ENCODE results near the gene FOXN4. TPM values are rescaled to one million over a fixed set of nuclear protein-coding genes. Genes with fewer than 3 reads are reported as not detected.
"Not testable (repeated sequence)": the region's sequence is repeated elsewhere in the genome, so short reads cannot be mapped to it uniquely, and the experiment has no call there.

Gene FOXN4
- total RNA-seq, 1 donor from 2014 or later: not detected

DNA sequence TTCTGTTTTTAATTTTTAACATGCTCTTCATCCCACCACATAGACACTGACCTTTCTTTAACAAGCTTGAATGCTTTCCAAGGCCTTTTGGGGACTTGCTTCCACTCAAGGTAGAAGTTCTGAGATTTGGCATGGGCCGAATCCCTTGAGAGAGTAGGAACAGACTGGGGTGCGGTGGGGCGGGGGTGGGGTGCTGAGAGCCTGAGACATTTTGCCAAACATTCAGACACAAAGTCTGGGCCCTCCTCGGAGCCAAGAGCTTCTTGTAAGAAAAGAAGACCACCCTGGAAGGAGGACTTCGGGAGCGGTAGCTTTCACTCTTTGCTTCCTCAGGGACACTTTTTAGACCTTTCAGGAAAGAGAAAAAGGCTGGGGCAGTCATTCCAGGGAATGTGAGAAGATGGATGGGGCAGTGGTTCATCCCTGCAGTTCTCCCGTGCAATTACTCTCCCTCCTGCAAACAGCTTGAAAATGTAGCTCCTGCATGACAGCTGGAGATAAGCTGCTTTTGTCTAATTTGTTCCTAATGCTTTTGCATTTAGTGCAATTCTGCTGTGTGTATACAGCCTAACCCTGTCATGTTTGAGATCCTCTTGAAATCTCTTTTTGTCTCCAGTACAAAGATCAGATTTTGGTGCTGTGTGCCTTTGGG, 22.3 kb upstream of the FOXN4 start:
- intact Hi-C loops (cut with DNase I): no loop called here
- H3K9me3 ChIP-seq: no peaks in the 10 kb centered on the region
- H3K4me1 ChIP-seq: no peaks in the 10 kb centered on the region
- no peaks in the 10 kb centered on the region for H3K36me3 ChIP-seq
- DNase-seq (no peak), ATAC-seq (no peak)
- no peak overlapping the region for H3K27ac ChIP-seq
- H3K27me3 ChIP-seq: peaks cover 14% of the 10 kb centered on the region
- TF ChIP-seq, protein P1, sequence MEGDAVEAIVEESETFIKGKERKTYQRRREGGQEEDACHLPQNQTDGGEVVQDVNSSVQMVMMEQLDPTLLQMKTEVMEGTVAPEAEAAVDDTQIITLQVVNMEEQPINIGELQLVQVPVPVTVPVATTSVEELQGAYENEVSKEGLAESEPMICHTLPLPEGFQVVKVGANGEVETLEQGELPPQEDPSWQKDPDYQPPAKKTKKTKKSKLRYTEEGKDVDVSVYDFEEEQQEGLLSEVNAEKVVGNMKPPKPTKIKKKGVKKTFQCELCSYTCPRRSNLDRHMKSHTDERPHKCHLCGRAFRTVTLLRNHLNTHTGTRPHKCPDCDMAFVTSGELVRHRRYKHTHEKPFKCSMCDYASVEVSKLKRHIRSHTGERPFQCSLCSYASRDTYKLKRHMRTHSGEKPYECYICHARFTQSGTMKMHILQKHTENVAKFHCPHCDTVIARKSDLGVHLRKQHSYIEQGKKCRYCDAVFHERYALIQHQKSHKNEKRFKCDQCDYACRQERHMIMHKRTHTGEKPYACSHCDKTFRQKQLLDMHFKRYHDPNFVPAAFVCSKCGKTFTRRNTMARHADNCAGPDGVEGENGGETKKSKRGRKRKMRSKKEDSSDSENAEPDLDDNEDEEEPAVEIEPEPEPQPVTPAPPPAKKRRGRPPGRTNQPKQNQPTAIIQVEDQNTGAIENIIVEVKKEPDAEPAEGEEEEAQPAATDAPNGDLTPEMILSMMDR (IDR thresholded peaks at IDR 0.05): no peak
- H3K4me3 ChIP-seq: no peak overlapping the region

DNA sequence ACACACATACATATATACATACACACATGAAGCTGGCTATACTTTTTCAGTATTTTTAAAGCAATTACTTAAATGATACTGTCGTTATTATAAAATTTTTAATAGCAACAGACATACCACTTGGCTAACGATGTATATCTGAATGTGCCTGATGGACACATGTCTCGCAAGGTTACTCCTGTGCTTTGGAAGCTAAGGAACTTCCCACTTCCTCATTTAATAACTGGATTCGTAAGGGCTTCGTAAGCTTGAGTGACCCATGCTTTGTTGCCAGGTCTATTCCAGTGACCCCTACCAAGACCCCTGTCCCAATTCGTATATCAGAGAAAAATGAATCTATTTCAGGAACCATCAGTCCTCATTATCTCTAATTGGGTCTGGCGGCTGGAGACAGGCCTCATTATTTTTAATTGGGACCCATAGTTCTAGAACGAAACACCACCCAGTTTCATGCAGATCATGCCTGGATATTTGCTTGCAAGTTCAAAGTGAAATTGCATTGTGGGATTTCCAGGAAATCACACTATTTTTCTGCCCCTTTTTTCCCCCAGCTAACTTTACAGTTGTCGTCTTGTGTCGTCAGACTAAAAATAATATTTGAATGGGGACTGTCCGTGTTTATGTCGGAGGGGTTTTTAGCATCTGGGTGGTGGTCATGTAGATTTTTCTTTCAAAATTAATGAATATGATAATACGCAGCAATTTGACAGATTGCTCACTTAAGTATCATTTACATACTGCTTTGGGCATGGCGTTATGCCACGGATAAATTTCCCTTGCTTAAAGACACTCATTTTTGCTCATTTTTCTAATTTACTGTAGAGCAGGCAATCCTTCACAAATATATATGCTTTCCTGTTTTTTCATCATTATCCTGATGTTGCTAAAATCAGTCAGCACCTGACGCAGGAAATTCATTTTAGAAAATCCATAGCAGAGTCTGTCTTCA, 21.5 kb upstream of the FOXN4 start:
- DNase-seq (no peak), ATAC-seq (no peak)
- intact Hi-C loops (cut with DNase I): no loop called here
- Histone ChIP-seq H3K9me3 (no peaks in the 10 kb centered on the region), H3K27ac (no peak overlapping the region), H3K27me3 (peaks cover 14% of the 10 kb centered on the region), H3K4me1 (no peaks in the 10 kb centered on the region), H3K4me3 (no peak overlapping the region), H3K36me3 (no peaks in the 10 kb centered on the region)
- TF ChIP-seq, protein P1 (IDR thresholded peaks at IDR 0.05): no peak

DNA sequence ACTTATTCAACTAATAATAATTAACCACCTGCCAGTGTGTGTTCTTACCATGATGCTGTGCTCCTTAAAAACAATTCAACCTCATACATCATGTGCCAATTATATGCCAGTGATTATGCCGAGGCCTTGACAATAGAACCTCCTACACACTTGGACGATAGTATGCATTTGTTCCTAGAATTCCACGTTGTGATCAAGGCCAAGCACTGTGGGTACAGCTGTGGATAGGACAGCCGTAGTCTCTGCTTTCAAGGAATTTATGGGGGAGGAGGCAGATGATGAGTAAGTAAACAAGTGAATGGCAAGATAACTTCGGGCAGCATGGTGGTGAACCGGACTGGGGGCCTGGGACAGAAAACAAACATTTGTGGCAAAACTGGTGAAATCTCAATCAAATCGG, 20.6 kb upstream of the FOXN4 start:
- Histone ChIP-seq H3K9me3 (no peaks in the 10 kb centered on the region), H3K27me3 (peaks cover 14% of the 10 kb centered on the region)

DNA sequence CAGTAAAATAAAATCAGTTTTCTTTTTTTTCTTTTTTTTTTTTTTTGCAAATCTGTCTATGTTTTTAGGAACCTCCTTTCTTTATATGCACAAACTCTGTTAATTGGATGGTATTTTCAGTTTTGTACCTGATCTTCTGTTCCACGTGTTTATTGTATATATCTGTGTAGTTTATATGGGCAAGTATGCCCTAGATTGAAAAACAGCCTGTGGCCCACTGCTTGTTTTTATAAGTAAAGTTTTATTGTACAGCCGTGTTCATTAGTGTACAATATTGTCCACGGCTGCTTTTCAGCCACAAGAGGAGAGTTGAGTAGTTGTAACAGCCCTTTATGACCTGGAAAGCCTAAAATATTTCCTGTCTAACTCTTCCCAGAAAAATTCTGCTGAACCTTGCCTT, 19.9 kb upstream of the FOXN4 start:
- intact Hi-C loops (cut with DNase I): no loop called here
- Histone ChIP-seq H3K4me1 (no peaks in the 10 kb centered on the region), H3K27me3 (peaks cover 14% of the 10 kb centered on the region), H3K27ac (no peak overlapping the region), H3K36me3 (no peaks in the 10 kb centered on the region), H3K9me3 (no peaks in the 10 kb centered on the region), H3K4me3 (no peak overlapping the region)
- ATAC-seq (no peak), DNase-seq (no peak)
- TF ChIP-seq, protein P1 (IDR thresholded peaks at IDR 0.05): no peak

More for the DNA sequence above, 20.6 kb upstream of the FOXN4 start:
- ATAC-seq (no peak), DNase-seq (no peak)
- Histone ChIP-seq H3K27ac (no peak overlapping the region), H3K36me3 (no peaks in the 10 kb centered on the region), H3K4me1 (no peaks in the 10 kb centered on the region), H3K4me3 (no peak overlapping the region)
- intact Hi-C loops (cut with DNase I): no loop called here
- TF ChIP-seq, protein P1 (IDR thresholded peaks at IDR 0.05): no peak

DNA sequence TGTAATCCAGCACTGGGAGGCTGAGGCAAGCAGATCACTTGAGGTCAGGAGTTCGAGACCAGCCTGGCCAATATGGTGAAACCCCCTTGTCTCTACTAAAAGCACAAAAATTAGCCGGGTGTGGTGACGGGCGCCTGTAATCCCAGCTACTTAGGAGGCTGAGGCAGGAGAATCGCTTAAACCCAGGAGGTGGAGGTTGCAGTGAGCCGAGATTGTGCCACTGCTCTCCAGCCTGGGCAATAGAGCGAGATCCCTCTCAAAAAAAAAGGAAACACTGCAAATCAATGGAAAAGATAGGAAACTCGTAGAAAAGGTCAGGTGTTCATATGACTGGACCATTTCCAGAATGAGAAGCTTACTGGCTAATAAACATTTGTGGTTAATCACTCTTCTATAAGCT, 12.2 kb upstream of the FOXN4 start:
- H3K4me1 ChIP-seq; H3K9me3 ChIP-seq; H3K4me3 ChIP-seq; H3K27ac ChIP-seq; intact Hi-C loops (cut with DNase I); ATAC-seq; DNase-seq; H3K36me3 ChIP-seq: not testable (repeated sequence)
- peaks cover 33% of the 10 kb centered on the region for H3K27me3 ChIP-seq
